Neural crest cell (in vitro differentiated cells): Measurements from ENCODE around the gene ZNF761. TPM values are rescaled to one million over a fixed set of nuclear protein-coding genes. Genes with fewer than 3 reads are reported as not detected.

Experiments used
- DNase-seq: peaks from one replicate; pipeline ENCODE4 v3.0.0; 2021; ENCODE audit warnings: low read depth, mixed read lengths, low spot score
- H3K27ac Mint-ChIP-seq: one replicate; pipeline ENCODE4 v1.8.0; 2021; ENCODE audit warnings: mild to moderate bottlenecking, mixed read lengths; ENCODE audit not compliant: unreplicated experiment
- H3K27me3 Mint-ChIP-seq: 2 replicates; pipeline ENCODE4 v1.8.0; 2021; ENCODE audit warnings: low read depth, mild to moderate bottlenecking, mixed read lengths
- H3K36me3 Mint-ChIP-seq: 2 replicates; pipeline ENCODE4 v1.8.0; 2021; ENCODE audit warnings: low read depth, mild to moderate bottlenecking, mixed read lengths
- H3K4me1 Mint-ChIP-seq: 2 replicates; pipeline ENCODE4 v1.8.0; 2021; ENCODE audit warnings: mixed read lengths
- H3K4me3 Mint-ChIP-seq: one replicate; pipeline ENCODE4 v1.8.0; 2021; ENCODE audit warnings: mild to moderate bottlenecking, mixed read lengths
- H3K9me3 Mint-ChIP-seq: 2 replicates; pipeline ENCODE4 v1.8.0; 2021; ENCODE audit warnings: mixed read lengths
- total RNA-seq: library from RNA; stranded (reverse); gene quantifications from 2 replicates; pipeline ENCODE4 v1.2.1, GENCODE V29; 2021
- TF ChIP-seq, protein P1 (sequence below): fragments of 200-600 bp; sonication (generic); conservative IDR thresholded peaks from 2 replicates; pipeline ENCODE4 v1.5.0; 2021; ENCODE audit warnings: antibody characterized with exemption, mild to moderate bottlenecking

ZNF761 gene
- total RNA-seq, 1 donor from 2014 or later: 10.0 TPM

DNA sequence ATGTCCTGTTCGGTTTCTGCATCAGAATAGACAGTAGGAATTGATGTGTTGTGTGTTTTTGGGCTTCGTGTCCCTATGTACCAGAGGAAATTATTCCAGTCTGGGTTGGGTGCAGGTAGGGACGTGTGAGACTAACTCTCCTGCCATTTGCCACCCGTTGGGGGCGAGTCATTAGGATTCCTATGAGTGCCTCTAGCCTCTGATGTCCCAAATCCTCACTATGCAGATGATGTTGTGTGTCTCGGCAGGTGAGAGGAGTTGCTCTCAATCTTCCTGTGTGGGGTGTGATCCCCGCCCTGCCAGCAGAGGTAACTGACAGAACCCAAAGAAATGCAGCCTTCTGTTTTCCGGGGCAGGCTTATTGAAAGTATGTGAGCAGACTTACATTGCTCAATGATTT is 74.9 kb downstream of the ZNF761 start:
- H3K4me1 Mint-ChIP-seq: peaks cover 7% of the 10 kb centered on the region
- TF ChIP-seq, protein P1, sequence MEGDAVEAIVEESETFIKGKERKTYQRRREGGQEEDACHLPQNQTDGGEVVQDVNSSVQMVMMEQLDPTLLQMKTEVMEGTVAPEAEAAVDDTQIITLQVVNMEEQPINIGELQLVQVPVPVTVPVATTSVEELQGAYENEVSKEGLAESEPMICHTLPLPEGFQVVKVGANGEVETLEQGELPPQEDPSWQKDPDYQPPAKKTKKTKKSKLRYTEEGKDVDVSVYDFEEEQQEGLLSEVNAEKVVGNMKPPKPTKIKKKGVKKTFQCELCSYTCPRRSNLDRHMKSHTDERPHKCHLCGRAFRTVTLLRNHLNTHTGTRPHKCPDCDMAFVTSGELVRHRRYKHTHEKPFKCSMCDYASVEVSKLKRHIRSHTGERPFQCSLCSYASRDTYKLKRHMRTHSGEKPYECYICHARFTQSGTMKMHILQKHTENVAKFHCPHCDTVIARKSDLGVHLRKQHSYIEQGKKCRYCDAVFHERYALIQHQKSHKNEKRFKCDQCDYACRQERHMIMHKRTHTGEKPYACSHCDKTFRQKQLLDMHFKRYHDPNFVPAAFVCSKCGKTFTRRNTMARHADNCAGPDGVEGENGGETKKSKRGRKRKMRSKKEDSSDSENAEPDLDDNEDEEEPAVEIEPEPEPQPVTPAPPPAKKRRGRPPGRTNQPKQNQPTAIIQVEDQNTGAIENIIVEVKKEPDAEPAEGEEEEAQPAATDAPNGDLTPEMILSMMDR: no peak
- no peak for DNase-seq

More for the DNA sequence above, 74.9 kb downstream of the ZNF761 start:
- Mint-ChIP-seq H3K9me3 (no peaks in the 10 kb centered on the region), H3K36me3 (no peaks in the 10 kb centered on the region), H3K4me3 (no peak overlapping the region), H3K27me3 (peaks cover 3% of the 10 kb centered on the region), H3K27ac (no peak overlapping the region)

Other genes starting within 250 kb of the ZNF761 start
- 5.2 and 8.2 TPM in 2 replicates for gene ZNF665, start 238.6 kb upstream of the ZNF761 start, total RNA-seq
- 26.3 and 27.0 TPM in 2 replicates for gene ZNF677, start 177.1 kb upstream of the ZNF761 start, total RNA-seq
- gene VN1R2, start 173.7 kb upstream of the ZNF761 start, total RNA-seq: not detected in 2 replicates
- gene VN1R4, start 164.3 kb upstream of the ZNF761 start, total RNA-seq: not detected in 2 replicates
- 7.9 and 8.2 TPM in 2 replicates for gene ZNF845, start 98.2 kb upstream of the ZNF761 start, total RNA-seq
- gene ZNF525, start 66.3 kb upstream of the ZNF761 start, total RNA-seq: 6.9 and 8.4 TPM in 2 replicates
- 10.1 and 10.8 TPM in 2 replicates for gene ZNF765, start 36.8 kb upstream of the ZNF761 start, total RNA-seq
- gene ZNF813, start 35.7 kb downstream of the ZNF761 start, total RNA-seq: 8.2 and 8.6 TPM in 2 replicates
- 36.6 and 41.7 TPM in 2 replicates for gene ZNF331, start 106.2 kb downstream of the ZNF761 start, total RNA-seq
- gene DPRX, start 200.0 kb downstream of the ZNF761 start, total RNA-seq: not detected in 2 replicates